GM21723 (cell line): Measurements from ENCODE around the gene PCNP.
"Not testable (repeated sequence)": the region's sequence is repeated elsewhere in the genome, so short reads cannot be mapped to it uniquely, and the experiment has no call there.

ENCODE experiments used
- ATAC-seq: cut with Tn5 transposase; IDR thresholded peaks from one replicate; pipeline ENCODE4 v1.9.1; 2021; ENCODE audit warnings: mild to moderate bottlenecking, moderate library complexity; ENCODE audit not compliant: unreplicated experiment

The PCNP gene

GRCh38 chr3:101573449-101574387, at the start of gene PCNP:
Gene PCNP (plus strand): TSS chr3:101574180. CDS start chr3:101574216, 36 bp downstream.
- peak; percentile 88 for ATAC-seq

GRCh38 chr3:101527441-101527840, 46.5 kb upstream of the PCNP start:
- ATAC-seq = no peak

- no peak for ATAC-seq
Measured at GRCh38 chr3:101527906-101528305, 46.1 kb upstream of the PCNP start.

- no peak for ATAC-seq
Measured at GRCh38 chr3:101529816-101530685, 43.9 kb upstream of the PCNP start.

GRCh38 chr3:101530686-101531047, 43.3 kb upstream of the PCNP start:
- no peak for ATAC-seq

GRCh38 chr3:101531473-101532086, 42.4 kb upstream of the PCNP start:
- no peak for ATAC-seq

- no peak for ATAC-seq
Measured at GRCh38 chr3:101532783-101533602, 41.0 kb upstream of the PCNP start.

GRCh38 chr3:101533603-101533968, 40.4 kb upstream of the PCNP start:
- no peak for ATAC-seq

GRCh38 chr3:101535221-101535620, 38.8 kb upstream of the PCNP start:
- no peak for ATAC-seq

- ATAC-seq = no peak
Measured at GRCh38 chr3:101536266-101536665, 37.7 kb upstream of the PCNP start.

GRCh38 chr3:101536955-101537354, 37.0 kb upstream of the PCNP start:
- not testable (repeated sequence) for ATAC-seq

- no peak for ATAC-seq
Measured at GRCh38 chr3:101542957-101543356, 31.0 kb upstream of the PCNP start.

GRCh38 chr3:101544161-101544850, 29.7 kb upstream of the PCNP start:
- ATAC-seq = no peak

- no peak for ATAC-seq
Measured at GRCh38 chr3:101548527-101549105, 25.4 kb upstream of the PCNP start.

GRCh38 chr3:101549473-101549872, 24.5 kb upstream of the PCNP start:
- ATAC-seq = no peak

- not testable (repeated sequence) for ATAC-seq
Measured at GRCh38 chr3:101551359-101552081, 22.5 kb upstream of the PCNP start.

- not testable (repeated sequence) for ATAC-seq
Measured at GRCh38 chr3:101553381-101553780, 20.6 kb upstream of the PCNP start.

- no peak for ATAC-seq
Measured at GRCh38 chr3:101556064-101556463, 17.9 kb upstream of the PCNP start.
